GM18526 (cell line): ENCODE measurements around the gene ATG9A.

Experiments used
- POLR2A ChIP-seq: IDR thresholded peaks from 3 replicates; pipeline ENCODE4 v1.6.1; 2011; ENCODE audit not compliant: insufficient read length; ENCODE audit errors: extremely low read depth

The ATG9A gene, protein sequence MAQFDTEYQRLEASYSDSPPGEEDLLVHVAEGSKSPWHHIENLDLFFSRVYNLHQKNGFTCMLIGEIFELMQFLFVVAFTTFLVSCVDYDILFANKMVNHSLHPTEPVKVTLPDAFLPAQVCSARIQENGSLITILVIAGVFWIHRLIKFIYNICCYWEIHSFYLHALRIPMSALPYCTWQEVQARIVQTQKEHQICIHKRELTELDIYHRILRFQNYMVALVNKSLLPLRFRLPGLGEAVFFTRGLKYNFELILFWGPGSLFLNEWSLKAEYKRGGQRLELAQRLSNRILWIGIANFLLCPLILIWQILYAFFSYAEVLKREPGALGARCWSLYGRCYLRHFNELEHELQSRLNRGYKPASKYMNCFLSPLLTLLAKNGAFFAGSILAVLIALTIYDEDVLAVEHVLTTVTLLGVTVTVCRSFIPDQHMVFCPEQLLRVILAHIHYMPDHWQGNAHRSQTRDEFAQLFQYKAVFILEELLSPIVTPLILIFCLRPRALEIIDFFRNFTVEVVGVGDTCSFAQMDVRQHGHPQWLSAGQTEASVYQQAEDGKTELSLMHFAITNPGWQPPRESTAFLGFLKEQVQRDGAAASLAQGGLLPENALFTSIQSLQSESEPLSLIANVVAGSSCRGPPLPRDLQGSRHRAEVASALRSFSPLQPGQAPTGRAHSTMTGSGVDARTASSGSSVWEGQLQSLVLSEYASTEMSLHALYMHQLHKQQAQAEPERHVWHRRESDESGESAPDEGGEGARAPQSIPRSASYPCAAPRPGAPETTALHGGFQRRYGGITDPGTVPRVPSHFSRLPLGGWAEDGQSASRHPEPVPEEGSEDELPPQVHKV

DNA sequence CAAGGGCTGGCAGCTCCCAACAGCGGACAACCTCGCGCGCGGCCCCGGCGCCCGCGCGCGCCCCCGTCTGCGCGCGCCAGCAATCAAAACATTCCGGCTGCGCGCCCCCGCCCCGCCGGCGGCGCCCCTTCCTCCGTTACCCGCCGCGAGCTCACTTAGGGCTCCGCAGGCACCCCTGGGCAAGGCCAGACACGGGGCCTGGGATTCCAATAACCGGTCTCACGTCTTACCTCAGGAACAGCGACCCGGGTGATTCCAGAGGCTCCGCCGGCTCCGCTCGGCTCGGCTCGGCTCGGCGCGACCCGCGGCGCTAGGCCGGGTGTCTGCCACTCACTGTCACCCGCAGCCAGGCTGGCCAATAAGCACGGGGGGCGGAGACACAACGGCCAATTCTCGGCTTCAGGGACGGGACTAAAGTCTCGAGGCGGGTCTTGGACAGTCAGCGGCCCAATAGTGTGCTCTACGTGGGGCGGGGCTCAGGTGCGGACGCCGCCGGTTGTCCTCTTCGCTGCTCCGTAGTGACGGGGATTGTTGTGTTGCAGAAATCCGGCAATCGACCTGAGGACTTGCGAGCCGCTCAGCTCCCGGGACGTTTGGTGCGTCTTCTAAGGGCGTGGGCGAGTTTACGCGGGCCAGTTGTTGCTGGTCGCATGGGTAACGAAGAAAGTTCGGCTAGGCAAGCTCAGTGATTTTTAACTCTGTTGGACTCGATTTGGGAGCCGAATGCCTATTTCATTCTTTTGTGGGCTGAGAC lies at the start of gene ATG9A, which contains the start of gene ANKZF1:
TSS of gene ATG9A (minus strand) at position 332 of the 754 bp plus-strand sequence. CDS start 1,612 bp downstream, outside the sequence.
TSS of gene ANKZF1 (plus strand) at position 502 of the 754 bp plus-strand sequence. CDS start 452 bp downstream, outside the sequence.
- TF ChIP-seq POLR2A: peak; percentile 61

- TF ChIP-seq POLR2A: no peak
These were observed 49.3 kb upstream of the ATG9A start for GRCh38 chr2:219278655-219279150.

- peak; percentile 28 for TF ChIP-seq POLR2A
These were observed 48.5 kb upstream of the ATG9A start for GRCh38 chr2:219277703-219278654.

GRCh38 chr2:219274361-219274921 lies 45.0 kb upstream of the ATG9A start:
- no peak for TF ChIP-seq POLR2A

GRCh38 chr2:219273937-219274336 lies 44.5 kb upstream of the ATG9A start:
- TF ChIP-seq POLR2A: no peak

- TF ChIP-seq POLR2A: no peak
These were observed 43.6 kb upstream of the ATG9A start for GRCh38 chr2:219272995-219273394.

GRCh38 chr2:219272356-219272755 lies 42.9 kb upstream of the ATG9A start:
- TF ChIP-seq POLR2A: no peak

- no peak for TF ChIP-seq POLR2A
These were observed 41.6 kb upstream of the ATG9A start for GRCh38 chr2:219271021-219271420.

- no peak for TF ChIP-seq POLR2A
These were observed 40.6 kb upstream of the ATG9A start for GRCh38 chr2:219270055-219270372.

GRCh38 chr2:219269362-219270054 lies 40.1 kb upstream of the ATG9A start:
- no peak for TF ChIP-seq POLR2A

DNA sequence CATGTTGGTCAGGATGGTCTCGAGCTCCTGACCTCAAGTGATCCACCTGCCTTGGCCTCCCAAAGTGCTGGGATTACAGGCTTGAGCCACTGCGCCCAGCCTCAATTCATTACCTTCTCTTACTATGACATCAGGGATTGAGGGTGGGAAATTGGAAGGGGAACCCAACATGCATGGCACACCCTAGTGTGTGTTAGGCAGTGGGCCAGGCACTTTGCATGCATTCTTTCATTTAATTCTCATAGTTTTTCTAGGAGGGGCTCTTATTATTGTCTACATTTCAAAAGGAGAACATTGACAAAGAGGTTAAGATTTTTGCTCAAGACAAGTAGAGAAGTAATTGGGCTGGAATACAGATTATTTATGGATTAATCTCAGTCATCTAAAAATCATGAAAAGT lies 38.9 kb upstream of the ATG9A start:
- no peak for TF ChIP-seq POLR2A

- no peak for TF ChIP-seq POLR2A
These were observed 37.5 kb upstream of the ATG9A start for GRCh38 chr2:219266886-219267285.

- TF ChIP-seq POLR2A: no peak
These were observed 36.8 kb upstream of the ATG9A start for GRCh38 chr2:219266232-219266631.
